Pancreas (tissue), 10 donors: ENCODE measurements around the gene EXOSC7. TPM values are rescaled to one million over a fixed set of nuclear protein-coding genes. Genes with fewer than 3 reads are reported as not detected.

ENCODE experiments used
- ATAC-seq, 4 donors: fragments of 200-7000 bp; cut with Tn5 transposase; one replicate each; pipeline versions ENCODE4 v1.8.0 to v1.9.1; 2020; ENCODE audit warnings: mild to moderate bottlenecking in 4 of 4, moderate library complexity in 4 of 4
- DNase-seq, 6 donors: peaks; one replicate each; pipeline ENCODE4 v3.0.0-alpha.2; 2020
- FAIRE-seq: peaks from 2 replicates; lab custom pipeline; 2012; peaks lifted over from hg19 to GRCh38; lab: Jason Lieb, UNC
- H3K27ac ChIP-seq, 4 donors: fragments of 200-600 bp; sonication (generic); 1 replicate in 3 of 4; 2 replicates in 1 of 4; pipeline versions ENCODE4 v1.5.0 to v1.8.0; 2020
- H3K27me3 ChIP-seq, 4 donors: fragments of 200-600 bp; one replicate each; pipeline ENCODE4 v1.8.0; 2021
- H3K36me3 ChIP-seq, 3 donors: fragments of 200-600 bp; sonication (generic) in 1 of 3; one replicate each; pipeline versions ENCODE4 v1.5.0 to v1.8.0; 2020 to 2021
- H3K4me1 ChIP-seq, 3 donors: fragments of 200-600 bp; one replicate each; pipeline ENCODE4 v1.8.0; 2021
- H3K4me3 ChIP-seq, 4 donors: fragments of 200-600 bp; sonication (generic) in 2 of 4; one replicate each; pipeline versions ENCODE4 v1.5.0 to v1.8.0; 2020 to 2021
- H3K9me3 ChIP-seq, 4 donors: fragments of 200-600 bp; one replicate each; pipeline ENCODE4 v1.8.0; 2021
- CTCF ChIP-seq, 4 donors: fragments of 200-600 bp; sonication (generic) in 3 of 4; IDR thresholded peaks; one replicate each; pipeline versions ENCODE4 v1.5.0 to v1.8.0; 2021; ENCODE audit warnings: antibody characterized with exemption in 4 of 4
- WGBS, 2 donors: extraction: QIAGEN DNeasy Blood & Tissue Kit; methylation state at CpG; one replicate each; pipeline ENCODE4 v1.1.7; 2013; 5-methylcytosine and 5-hydroxymethylcytosine counted together
- intact Hi-C, 3 donors: fragments of 100-400 bp; cut with DNase I; formaldehyde crosslinking; loops; one replicate each; pipeline versions ENCODE4 v1.11.1 to v1.14.2; 2022
- polyA plus RNA-seq, 2 donors: library from polyadenylated mRNA; stranded (reverse); fragments of 200-250 nt; gene quantifications; one replicate each; pipeline ENCODE4 v1.2.3, GENCODE V29; 2013
- total RNA-seq, 6 donors: library from RNA; stranded (reverse); fragmentation: NEBNext Ultra II Directional in 4 of 6; extraction: Animal tissue kit (Norgen Biotek cat#: 25700) in 4 of 6; gene quantifications; one replicate each; pipeline versions ENCODE4 v1.2.1 to v1.2.4, GENCODE V29; 2021 to 2023
- donor health status: healthy with polysubstance abuse.
- donor health status: DM: no; HTN: no; CAD: no; lungs with moderate emphysema.
- donor health status: DM: no; HTN: no; CAD: no.
- donor health status: control.
- donor health status: control.
- donor health status: Bipolar disorder and iron deficiency.
- donor health status: DM: yes; HTN: yes; CAD: no.
- donor health status: DM: no; HTN: no; CAD: no.
- donor health status: DM: no; HTN: no; CAD: no.
- donor health status: DM: yes; HTN: yes; CAD: no.

Gene EXOSC7
- total and polyA plus RNA-seq, 8 donors = 9.2 to 21.8 (median 13.5) TPM

GRCh38 chr3:45055032-45055410 is 79.0 kb downstream of the EXOSC7 start:
- H3K4me3 ChIP-seq = no peak overlapping the region
- no peak for TF ChIP-seq CTCF (IDR thresholded peaks at IDR 0.05)
- no peaks in the 10 kb centered on the region for H3K27me3 ChIP-seq
- peak overlapping the region in 1 of 4 donors; percentile 5 for H3K27ac ChIP-seq
- FAIRE-seq = no peak
- peak in 3 of 4 donors; percentile 34 to 67 (median 49) for ATAC-seq
- intact Hi-C loops = no loop called here
- DNase-seq = no peak
- no peaks in the 10 kb centered on the region for H3K9me3 ChIP-seq
- no peaks in the 10 kb centered on the region for H3K36me3 ChIP-seq
- WGBS, 2 donors = 52 to 55% methylated on average over 2 of the region's 2 CpGs
- no peaks in the 10 kb centered on the region for H3K4me1 ChIP-seq

- H3K36me3 ChIP-seq = no peaks in the 10 kb centered on the region
- FAIRE-seq (no peak), DNase-seq (no peak), ATAC-seq (peak in 2 of 4 donors; percentile 39 to 40)
- H3K27ac ChIP-seq = peak overlapping the region in 1 of 4 donors; percentile 5
- TF ChIP-seq CTCF (IDR thresholded peaks at IDR 0.05) = no peak
- no peaks in the 10 kb centered on the region for H3K9me3 ChIP-seq
- 68 to 77% methylated on average over 7 of the region's 7 CpGs for WGBS, 2 donors
- H3K4me3 ChIP-seq = no peak overlapping the region
- no peaks in the 10 kb centered on the region for H3K4me1 ChIP-seq
- no peaks in the 10 kb centered on the region for H3K27me3 ChIP-seq
- intact Hi-C loops = no loop called here
Observed at GRCh38 chr3:45055411-45056143, 79.5 kb downstream of the EXOSC7 start.

GRCh38 chr3:45056608-45057301 is 80.7 kb downstream of the EXOSC7 start:
- no peaks in the 10 kb centered on the region for H3K9me3 ChIP-seq
- ATAC-seq (peak in 2 of 4 donors; percentile 11 to 19), FAIRE-seq (no peak), DNase-seq (no peak)
- H3K27ac ChIP-seq = no peak overlapping the region
- no peaks in the 10 kb centered on the region for H3K4me1 ChIP-seq
- no peak for TF ChIP-seq CTCF (IDR thresholded peaks at IDR 0.05)
- no peak overlapping the region for H3K4me3 ChIP-seq
- WGBS, 2 donors = 74 to 78% methylated on average over 5 of the region's 5 CpGs
- no peaks in the 10 kb centered on the region for H3K36me3 ChIP-seq
- H3K27me3 ChIP-seq = no peaks in the 10 kb centered on the region
- intact Hi-C loops = no loop called here

DNA sequence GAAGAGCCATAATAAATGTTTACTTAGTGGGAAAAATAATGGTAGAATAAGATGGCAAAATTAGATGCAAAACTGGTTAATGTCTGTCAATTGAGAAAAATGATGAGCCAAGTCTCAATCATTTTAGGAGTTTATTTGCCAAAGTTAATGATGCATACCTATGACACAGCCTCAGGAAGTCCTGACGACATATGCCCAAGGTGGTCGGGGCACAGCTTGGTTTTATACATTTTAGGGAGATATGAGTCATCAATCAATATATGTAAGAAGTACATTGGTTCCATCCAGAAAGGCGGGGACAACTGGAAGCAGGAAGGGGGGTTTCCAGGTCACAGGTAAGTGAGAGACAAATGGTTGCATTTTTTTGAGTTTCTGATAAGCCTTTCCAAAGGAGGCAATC is 81.5 kb downstream of the EXOSC7 start:
- H3K27ac ChIP-seq = no peak overlapping the region
- H3K36me3 ChIP-seq = no peaks in the 10 kb centered on the region
- no peak for TF ChIP-seq CTCF (IDR thresholded peaks at IDR 0.05)
- H3K4me1 ChIP-seq = no peaks in the 10 kb centered on the region
- H3K27me3 ChIP-seq = no peaks in the 10 kb centered on the region
- H3K4me3 ChIP-seq = no peak overlapping the region
- ATAC-seq (no peak), DNase-seq (no peak), FAIRE-seq (no peak)
- no peaks in the 10 kb centered on the region for H3K9me3 ChIP-seq
- intact Hi-C loops = no loop called here
- WGBS, 2 donors = 78 to 82% methylated on average over 3 of the region's 3 CpGs

GRCh38 chr3:45059132-45059531 is 83.1 kb downstream of the EXOSC7 start:
- FAIRE-seq = no peak
- TF ChIP-seq CTCF (IDR thresholded peaks at IDR 0.05) = no peak
- DNase-seq = no peak
- Histone ChIP-seq H3K36me3 (no peaks in the 10 kb centered on the region), H3K27ac (no peak overlapping the region), H3K9me3 (no peaks in the 10 kb centered on the region), H3K4me3 (no peak overlapping the region), H3K27me3 (no peaks in the 10 kb centered on the region), H3K4me1 (no peaks in the 10 kb centered on the region)
- ATAC-seq = no peak
- intact Hi-C loops = no loop called here
- WGBS, 2 donors = 71 to 73% methylated on average over 2 of the region's 2 CpGs
